ENCODE data around the gene ADGRB3. TPM values are rescaled to one million over a fixed set of nuclear protein-coding genes. Genes with fewer than 3 reads are reported as not detected.

ADGRB3 gene
- total RNA-seq, 1 donor from 2014 or later: 2.7 TPM

DNA sequence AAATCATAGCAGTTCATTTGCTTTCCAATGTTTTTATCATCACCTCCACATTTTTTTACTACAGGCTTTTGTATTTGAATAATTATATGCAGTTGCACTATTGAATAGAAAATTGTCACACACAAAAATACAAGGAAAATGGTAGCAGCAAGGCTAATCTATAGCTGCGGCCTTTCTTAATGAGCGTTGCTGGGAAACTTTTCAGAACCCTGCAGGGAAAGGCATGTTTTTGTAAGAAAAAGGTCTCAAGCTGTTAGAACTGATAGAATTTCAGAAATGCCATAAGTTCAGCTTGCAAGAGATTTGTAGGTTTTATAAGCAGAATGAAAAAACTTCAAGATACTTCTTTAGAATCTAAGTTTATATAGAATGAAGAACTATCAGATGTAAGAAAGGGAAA, 625.9 kb downstream of the ADGRB3 start:
- TF ChIP-seq POLR2A (IDR thresholded peaks at IDR 0.05) (no peak), CTCF (IDR thresholded peaks at IDR 0.05) (no peak), POLR2AphosphoS5 (IDR thresholded peaks at IDR 0.05; ENCODE audit: insufficient read depth in 1 of 2, low read depth in 1 of 2) (no peak)
- intact Hi-C loops (cut with DNase I): no loop called here
- no peak for DNase-seq (ENCODE audit: extremely low spot score in 2 of 2)
- no peaks in the 10 kb centered on the region for H3K9me3 ChIP-seq
- no peak overlapping the region for H3K27ac ChIP-seq
- no peaks in the 10 kb centered on the region for H3K27me3 ChIP-seq
- no peaks in the 10 kb centered on the region for H3K36me3 ChIP-seq
- H3K4me1 ChIP-seq: no peaks in the 10 kb centered on the region
- no peak overlapping the region for H3K4me3 ChIP-seq

DNA sequence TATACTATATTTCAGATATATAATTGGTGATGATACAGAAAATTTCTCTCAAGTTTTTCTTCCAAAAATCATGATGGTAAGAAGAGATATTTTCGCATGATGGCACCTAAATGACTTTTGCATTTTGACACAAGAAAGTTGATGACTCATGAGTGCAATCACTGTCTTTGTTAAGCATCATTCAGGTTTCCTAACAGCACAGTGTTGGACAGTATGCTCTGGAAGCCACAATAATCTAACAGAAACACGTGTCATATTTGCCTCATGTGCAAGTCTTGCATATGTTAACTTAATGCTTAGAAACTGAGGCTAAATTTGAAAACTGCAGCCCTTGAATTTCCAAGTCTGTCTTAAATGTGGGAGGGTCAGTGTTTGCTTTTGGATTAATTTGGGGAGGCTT, 628.2 kb downstream of the ADGRB3 start:
- intact Hi-C loops (cut with DNase I): no loop called here
- Histone ChIP-seq H3K27me3 (no peaks in the 10 kb centered on the region), H3K4me1 (no peaks in the 10 kb centered on the region), H3K4me3 (no peak overlapping the region), H3K36me3 (no peaks in the 10 kb centered on the region), H3K27ac (no peak overlapping the region), H3K9me3 (no peaks in the 10 kb centered on the region)
- no peak for TF ChIP-seq CTCF (IDR thresholded peaks at IDR 0.05)
- TF ChIP-seq POLR2AphosphoS5 (IDR thresholded peaks at IDR 0.05; ENCODE audit: insufficient read depth in 1 of 2, low read depth in 1 of 2): no peak
- TF ChIP-seq POLR2A (IDR thresholded peaks at IDR 0.05): no peak
- no peak for DNase-seq (ENCODE audit: extremely low spot score in 2 of 2)

DNA sequence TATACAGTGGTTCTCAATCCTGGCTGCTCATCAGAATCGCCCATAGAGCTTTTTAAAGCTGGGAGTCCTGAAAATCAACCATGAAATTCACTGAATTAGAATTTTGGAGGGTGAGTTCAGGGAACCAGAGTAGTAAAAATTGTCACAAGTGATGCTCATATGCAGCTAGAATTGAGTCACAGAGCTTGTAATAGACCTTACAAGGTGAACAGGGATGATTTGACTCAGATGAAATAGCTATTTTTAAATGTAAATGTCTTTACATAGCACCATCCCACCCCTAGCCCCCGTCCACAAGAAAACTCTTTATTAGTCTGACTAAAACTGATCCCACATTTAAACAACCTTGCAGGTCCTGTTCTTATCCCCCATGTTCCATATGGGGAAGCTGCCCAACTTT, 630.0 kb downstream of the ADGRB3 start:
- DNase-seq (ENCODE audit: extremely low spot score in 2 of 2): no peak
- no peaks in the 10 kb centered on the region for H3K4me1 ChIP-seq
- no peak overlapping the region for H3K27ac ChIP-seq
- no peaks in the 10 kb centered on the region for H3K27me3 ChIP-seq
- no peaks in the 10 kb centered on the region for H3K36me3 ChIP-seq
- H3K4me3 ChIP-seq: no peak overlapping the region
- TF ChIP-seq CTCF (IDR thresholded peaks at IDR 0.05) (no peak), POLR2A (IDR thresholded peaks at IDR 0.05) (no peak), POLR2AphosphoS5 (IDR thresholded peaks at IDR 0.05; ENCODE audit: insufficient read depth in 1 of 2, low read depth in 1 of 2) (no peak)
- intact Hi-C loops (cut with DNase I): no loop called here
- no peaks in the 10 kb centered on the region for H3K9me3 ChIP-seq

DNA sequence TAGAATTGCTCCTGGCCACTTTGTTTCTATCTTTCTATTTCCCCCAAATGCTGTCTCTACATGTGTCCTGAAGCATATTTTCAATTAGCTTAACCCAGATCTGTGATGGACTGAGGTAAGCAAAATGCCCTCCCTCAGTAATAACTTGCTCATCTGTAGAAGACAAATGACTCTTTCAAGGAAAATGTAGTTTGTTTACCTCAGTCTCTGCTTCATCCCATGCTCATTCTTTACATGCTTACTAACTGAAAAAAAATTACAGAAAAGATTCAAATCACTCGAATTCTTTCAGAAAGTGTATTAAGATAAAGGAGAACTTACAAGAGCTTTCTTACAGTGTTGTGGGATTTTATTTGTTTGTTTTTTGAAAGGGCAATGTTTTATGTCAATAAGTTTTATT, 630.6 kb downstream of the ADGRB3 start:
- DNase-seq (ENCODE audit: extremely low spot score in 2 of 2): no peak
- Histone ChIP-seq H3K27me3 (no peaks in the 10 kb centered on the region), H3K36me3 (no peaks in the 10 kb centered on the region), H3K4me1 (no peaks in the 10 kb centered on the region), H3K4me3 (no peak overlapping the region), H3K9me3 (no peaks in the 10 kb centered on the region), H3K27ac (no peak overlapping the region)
- intact Hi-C loops (cut with DNase I): no loop called here
- TF ChIP-seq POLR2AphosphoS5 (IDR thresholded peaks at IDR 0.05; ENCODE audit: insufficient read depth in 1 of 2, low read depth in 1 of 2): no peak
- no peak for TF ChIP-seq POLR2A (IDR thresholded peaks at IDR 0.05)
- no peak for TF ChIP-seq CTCF (IDR thresholded peaks at IDR 0.05)

DNA sequence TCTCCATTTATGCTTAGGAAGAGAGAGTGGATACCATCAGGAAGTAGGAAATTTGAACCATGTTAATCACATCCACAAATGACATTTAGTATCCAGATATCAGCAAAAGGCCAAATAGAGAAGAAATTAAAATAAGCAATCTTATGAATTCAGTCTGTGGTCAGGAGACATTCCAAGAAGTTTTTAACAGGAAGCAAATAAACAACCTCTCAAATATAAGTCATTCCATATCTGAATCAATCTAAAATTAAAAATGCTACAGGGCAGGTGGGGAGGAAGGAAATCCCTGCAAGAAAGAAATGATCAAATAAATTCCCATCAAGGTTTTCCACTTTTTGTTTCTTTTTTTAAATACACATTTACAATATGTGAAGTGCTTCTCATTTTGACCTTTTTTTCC, 641.1 kb downstream of the ADGRB3 start:
- TF ChIP-seq POLR2AphosphoS5 (IDR thresholded peaks at IDR 0.05; ENCODE audit: insufficient read depth in 1 of 2, low read depth in 1 of 2) (no peak), POLR2A (IDR thresholded peaks at IDR 0.05) (no peak), CTCF (IDR thresholded peaks at IDR 0.05) (no peak)
- H3K27ac ChIP-seq: no peak overlapping the region
- no peaks in the 10 kb centered on the region for H3K27me3 ChIP-seq
- no peaks in the 10 kb centered on the region for H3K4me1 ChIP-seq
- intact Hi-C loops (cut with DNase I): no loop called here
- H3K36me3 ChIP-seq: no peaks in the 10 kb centered on the region
- H3K4me3 ChIP-seq: no peak overlapping the region
- no peaks in the 10 kb centered on the region for H3K9me3 ChIP-seq
- DNase-seq (ENCODE audit: extremely low spot score in 2 of 2): no peak
